Gastrocnemius medialis (tissue), 4 donors: ENCODE results near the gene DUSP14.

Source experiments
- POLR2A ChIP-seq, 2 donors: fragments of 450-650 bp; IDR thresholded peaks; one replicate each; pipeline ENCODE4 v1.6.1; 2017; ENCODE audit warnings: antibody characterized with exemption in 2 of 2, mild to moderate bottlenecking in 2 of 2, moderate library complexity in 2 of 2
- TF ChIP-seq, protein P1 (sequence below), 5 experiments: fragments of 450-650 bp in 3 of 5; fragments of 200-600 bp in 2 of 5; sonication (generic) in 2 of 5; IDR thresholded peaks in 4 of 5; conservative IDR thresholded peaks in 1 of 5; 1 replicate in 4 of 5; 2 replicates in 1 of 5; pipeline ENCODE4 v1.5.1; 2016 to 2019; ENCODE audit warnings: antibody characterized with exemption in 5 of 5, mild to moderate bottlenecking in 3 of 5, moderate library complexity in 3 of 5

DNA sequence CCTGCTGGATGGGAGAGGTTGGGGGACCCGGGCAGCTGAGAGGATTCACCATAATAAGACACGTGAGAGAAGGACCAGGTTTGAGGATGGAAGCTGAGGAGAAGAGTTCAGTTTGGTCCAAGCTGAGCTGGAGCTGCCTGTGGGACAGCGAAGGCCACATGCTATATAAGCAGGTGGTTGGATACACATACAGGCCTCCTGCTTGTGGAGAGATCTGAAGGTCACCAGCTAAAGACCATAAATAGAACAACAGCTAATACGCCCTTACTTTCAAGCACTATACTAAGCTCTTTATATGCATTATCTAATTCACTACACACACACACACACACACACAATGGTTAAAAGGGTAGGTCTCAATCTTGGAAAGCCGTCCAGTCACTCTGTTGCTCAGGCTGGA, 32.1 kb downstream of the DUSP14 start:
- TF ChIP-seq, protein P1, sequence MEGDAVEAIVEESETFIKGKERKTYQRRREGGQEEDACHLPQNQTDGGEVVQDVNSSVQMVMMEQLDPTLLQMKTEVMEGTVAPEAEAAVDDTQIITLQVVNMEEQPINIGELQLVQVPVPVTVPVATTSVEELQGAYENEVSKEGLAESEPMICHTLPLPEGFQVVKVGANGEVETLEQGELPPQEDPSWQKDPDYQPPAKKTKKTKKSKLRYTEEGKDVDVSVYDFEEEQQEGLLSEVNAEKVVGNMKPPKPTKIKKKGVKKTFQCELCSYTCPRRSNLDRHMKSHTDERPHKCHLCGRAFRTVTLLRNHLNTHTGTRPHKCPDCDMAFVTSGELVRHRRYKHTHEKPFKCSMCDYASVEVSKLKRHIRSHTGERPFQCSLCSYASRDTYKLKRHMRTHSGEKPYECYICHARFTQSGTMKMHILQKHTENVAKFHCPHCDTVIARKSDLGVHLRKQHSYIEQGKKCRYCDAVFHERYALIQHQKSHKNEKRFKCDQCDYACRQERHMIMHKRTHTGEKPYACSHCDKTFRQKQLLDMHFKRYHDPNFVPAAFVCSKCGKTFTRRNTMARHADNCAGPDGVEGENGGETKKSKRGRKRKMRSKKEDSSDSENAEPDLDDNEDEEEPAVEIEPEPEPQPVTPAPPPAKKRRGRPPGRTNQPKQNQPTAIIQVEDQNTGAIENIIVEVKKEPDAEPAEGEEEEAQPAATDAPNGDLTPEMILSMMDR (IDR thresholded peaks at IDR 0.05 in 4 of 5, conservative IDR thresholded peaks at IDR 0.05 in 1 of 5) = no peak
- TF ChIP-seq POLR2A (IDR thresholded peaks at IDR 0.05) = no peak
